Measurements from ENCODE around the gene PINK1.

DNA sequence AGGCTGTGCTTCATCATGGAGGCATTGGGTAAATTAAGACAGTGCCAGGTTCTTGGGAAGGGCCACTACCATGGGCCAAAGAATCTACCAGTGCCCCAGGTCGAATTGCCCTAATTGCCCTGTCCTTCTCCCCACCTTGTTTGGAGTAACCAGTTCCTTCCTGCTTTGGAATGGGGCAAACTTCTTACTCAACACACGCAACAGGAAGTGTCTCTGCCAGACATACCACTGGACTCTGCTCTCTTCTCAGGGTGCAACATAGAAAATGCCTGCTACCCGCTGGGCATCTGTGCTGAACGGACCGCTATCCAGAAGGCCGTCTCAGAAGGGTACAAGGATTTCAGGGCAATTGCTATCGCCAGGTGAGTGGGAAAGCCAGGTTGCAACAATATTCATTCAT is 28.6 kb upstream of the PINK1 start:
- TF ChIP-seq CTCF (optimal IDR thresholded peaks at IDR 0.05 in 1 of 3, IDR thresholded peaks at IDR 0.05 in 1 of 3, conservative IDR thresholded peaks at IDR 0.05 in 1 of 3; ENCODE audit: extremely low read depth in 1 of 3, insufficient read depth in 2 of 3, low read length in 3 of 3), result no peak
- TF ChIP-seq EZH2 (IDR thresholded peaks at IDR 0.05; ENCODE audit: low read length), result no peak

Data from keratinocyte (primary cell).